Measurements from ENCODE around the gene SEC14L5. TPM values are rescaled to one million over a fixed set of nuclear protein-coding genes. Genes with fewer than 3 reads are reported as not detected.
A peak's percentile ranks its signal among the peaks of the same experiment; 100 is the strongest.

SEC14L5 gene
- total RNA-seq, 2 donors from 2014 or later: 0.22 to 0.33 TPM

GRCh38 chr16:5056352-5056751 lies 98.2 kb downstream of the SEC14L5 start:
- H3K4me1 Mint-ChIP-seq: peaks cover 2% of the 10 kb centered on the region
- no peak overlapping the region for H3K9ac ChIP-seq (ENCODE audit: extremely low read depth, low read length, poor library complexity, severe bottlenecking)
- H3K27ac ChIP-seq (ENCODE audit: low read depth, low read length): no peak overlapping the region
- H3K27me3 Mint-ChIP-seq (ENCODE audit: insufficient read depth): no peaks in the 10 kb centered on the region
- H3K4me3 Mint-ChIP-seq: no peak overlapping the region
- no peaks in the 10 kb centered on the region for H3K36me3 Mint-ChIP-seq (ENCODE audit: low read depth)
- H3K27ac Mint-ChIP-seq: no peak overlapping the region
- peak; percentile 86 for TF ChIP-seq CTCF (conservative IDR thresholded peaks at IDR 0.05)
- H3K9me3 ChIP-seq (ENCODE audit: control insufficient read depth, low read length): no peaks in the 10 kb centered on the region
- no peak overlapping the region for H3K4me3 ChIP-seq (ENCODE audit: low read length)
- no peaks in the 10 kb centered on the region for H3K27me3 ChIP-seq (ENCODE audit: control insufficient read depth, insufficient read depth, low read length, poor library complexity, severe bottlenecking)
- H3K4me1 ChIP-seq (ENCODE audit: control insufficient read depth, insufficient read depth, low read length): no peaks in the 10 kb centered on the region
- DNase-seq: peak; percentile 91
- no peaks in the 10 kb centered on the region for H3K9me3 Mint-ChIP-seq
- 34% methylated on average over 11 of the region's 11 CpGs for WGBS, 2 experiments (ENCODE audit: insufficient coverage in 1 of 2, insufficient read length in 1 of 2)
- H3K36me3 ChIP-seq (ENCODE audit: control insufficient read depth, insufficient read depth, low read length): no peaks in the 10 kb centered on the region

GRCh38 chr16:5058476-5058875 lies 100.3 kb downstream of the SEC14L5 start:
- no peaks in the 10 kb centered on the region for H3K9me3 ChIP-seq (ENCODE audit: control insufficient read depth, low read length)
- H3K4me1 ChIP-seq (ENCODE audit: control insufficient read depth, insufficient read depth, low read length): no peaks in the 10 kb centered on the region
- Mint-ChIP-seq H3K27me3 (ENCODE audit: insufficient read depth) (peaks cover 6% of the 10 kb centered on the region), H3K9me3 (no peaks in the 10 kb centered on the region), H3K4me1 (peaks cover 4% of the 10 kb centered on the region), H3K27ac (peak overlapping the region; percentile 84), H3K4me3 (no peak overlapping the region), H3K36me3 (ENCODE audit: low read depth) (no peaks in the 10 kb centered on the region)
- no peaks in the 10 kb centered on the region for H3K27me3 ChIP-seq (ENCODE audit: control insufficient read depth, insufficient read depth, low read length, poor library complexity, severe bottlenecking)
- WGBS, 2 experiments (ENCODE audit: insufficient coverage in 1 of 2, insufficient read length in 1 of 2): 17 to 30% methylated on average over 2 to 7 of the region's 7 CpGs
- H3K36me3 ChIP-seq (ENCODE audit: control insufficient read depth, insufficient read depth, low read length): no peaks in the 10 kb centered on the region
- H3K4me3 ChIP-seq (ENCODE audit: low read length): no peak overlapping the region
- no peak overlapping the region for H3K9ac ChIP-seq (ENCODE audit: extremely low read depth, low read length, poor library complexity, severe bottlenecking)
- peak; percentile 79 for TF ChIP-seq CTCF (conservative IDR thresholded peaks at IDR 0.05)
- peak; percentile 96 for DNase-seq
- no peak overlapping the region for H3K27ac ChIP-seq (ENCODE audit: low read depth, low read length)

- no peak overlapping the region for H3K4me3 ChIP-seq (ENCODE audit: low read length)
- Mint-ChIP-seq H3K9me3 (no peaks in the 10 kb centered on the region), H3K27me3 (ENCODE audit: insufficient read depth) (peaks cover 6% of the 10 kb centered on the region), H3K4me1 (peaks cover 5% of the 10 kb centered on the region), H3K4me3 (no peak overlapping the region), H3K36me3 (ENCODE audit: low read depth) (no peaks in the 10 kb centered on the region), H3K27ac (no peak overlapping the region)
- no peak overlapping the region for H3K9ac ChIP-seq (ENCODE audit: extremely low read depth, low read length, poor library complexity, severe bottlenecking)
- H3K9me3 ChIP-seq (ENCODE audit: control insufficient read depth, low read length): no peaks in the 10 kb centered on the region
- H3K27me3 ChIP-seq (ENCODE audit: control insufficient read depth, insufficient read depth, low read length, poor library complexity, severe bottlenecking): no peaks in the 10 kb centered on the region
- TF ChIP-seq CTCF (conservative IDR thresholded peaks at IDR 0.05): no peak
- 82 to 83% methylated on average over 2 to 6 of the region's 6 CpGs for WGBS, 2 experiments (ENCODE audit: insufficient coverage in 1 of 2, insufficient read length in 1 of 2)
- no peaks in the 10 kb centered on the region for H3K36me3 ChIP-seq (ENCODE audit: control insufficient read depth, insufficient read depth, low read length)
- DNase-seq: peak; percentile 83
- no peaks in the 10 kb centered on the region for H3K4me1 ChIP-seq (ENCODE audit: control insufficient read depth, insufficient read depth, low read length)
- H3K27ac ChIP-seq (ENCODE audit: low read depth, low read length): no peak overlapping the region
These were observed 101.4 kb downstream of the SEC14L5 start for GRCh38 chr16:5059386-5060072.
